ENCODE results near the gene GLRX5.

GLRX5 gene

DNA sequence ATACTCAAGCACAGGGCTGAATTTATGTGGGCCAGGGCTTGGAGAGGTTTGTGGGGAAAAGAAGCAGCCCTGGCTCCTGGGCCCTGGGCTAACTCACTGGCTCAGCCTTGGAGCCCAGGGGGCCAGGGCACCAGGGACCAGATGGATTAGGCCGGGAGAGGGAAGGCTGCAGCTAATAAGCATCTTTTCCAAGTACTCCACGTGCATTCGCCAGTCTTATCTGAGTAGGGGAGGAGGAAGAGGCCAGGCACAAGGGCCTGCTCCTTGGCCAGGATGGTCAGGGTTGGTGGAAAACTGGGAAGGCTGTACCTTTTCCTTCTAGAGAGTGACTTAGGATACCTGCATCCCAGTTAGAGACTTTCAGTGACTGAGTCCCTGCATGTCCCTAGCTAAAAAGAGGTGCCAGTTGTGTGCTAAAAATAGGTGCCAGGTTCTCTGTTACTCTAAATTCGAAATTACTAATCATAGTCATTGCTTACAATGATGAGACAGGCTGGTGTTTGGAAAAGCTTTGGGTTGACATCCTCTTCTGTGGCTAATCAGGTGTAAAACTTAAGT lies 1.3 kb downstream of the GLRX5 start:
- no peak for DNase-seq

DNA sequence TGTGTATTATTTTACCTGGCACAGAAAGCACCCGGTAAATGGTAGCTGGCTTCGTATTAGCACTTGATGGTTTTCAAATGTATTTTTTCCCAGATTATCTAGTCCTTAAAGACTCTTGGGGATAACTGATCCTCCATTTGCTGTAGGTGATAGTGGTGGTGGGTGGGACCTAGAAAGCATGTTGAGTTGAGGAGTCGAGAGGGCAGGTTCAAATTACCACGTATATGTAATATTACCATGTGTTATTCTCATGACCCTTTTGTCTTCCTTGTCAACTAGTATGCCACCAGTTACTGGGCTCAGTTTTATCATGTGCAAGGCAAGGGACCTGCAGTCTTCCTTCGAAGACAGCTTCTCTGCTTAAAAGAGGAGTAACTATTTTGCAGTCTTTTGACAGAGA lies 1.8 kb downstream of the GLRX5 start:
- DNase-seq = no peak

GRCh38 chr14:95537298-95538089 lies 2.6 kb downstream of the GLRX5 start:
- DNase-seq = no peak

DNA sequence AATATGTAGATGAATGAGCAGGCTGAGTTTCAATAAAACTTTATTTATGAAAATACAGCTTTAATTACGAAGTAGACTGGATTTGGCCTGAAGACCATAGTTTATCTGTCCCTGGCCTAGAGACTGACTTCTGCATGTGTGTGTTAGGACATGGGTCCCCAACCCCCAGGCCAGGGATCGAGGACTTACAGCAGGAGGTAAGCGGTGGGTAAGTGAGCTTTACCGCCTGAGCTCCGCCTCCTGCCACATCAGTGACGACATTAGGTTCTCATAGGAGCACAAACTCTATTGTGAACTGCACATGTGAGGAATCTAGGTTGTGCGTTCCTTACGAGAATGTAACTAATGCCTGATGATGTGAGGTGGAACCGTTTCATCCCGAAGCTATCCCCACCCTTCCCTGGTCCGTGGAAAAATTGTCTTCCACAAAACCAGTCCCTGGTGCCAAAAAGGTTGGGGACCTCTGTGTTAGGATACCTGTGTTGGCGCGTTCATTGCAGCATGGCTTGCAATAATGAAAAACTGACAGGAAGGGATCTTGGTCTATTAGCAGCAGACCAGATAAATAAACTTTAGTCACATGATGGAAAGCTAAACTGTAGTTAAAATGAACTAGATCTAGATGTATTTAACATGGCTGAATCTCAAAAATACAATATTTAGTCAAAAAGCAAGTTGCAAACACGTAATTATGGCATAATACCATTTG lies 4.1 kb downstream of the GLRX5 start:
- no peak for DNase-seq

GRCh38 chr14:95540236-95540855 lies 5.5 kb downstream of the GLRX5 start:
- DNase-seq = no peak

DNA sequence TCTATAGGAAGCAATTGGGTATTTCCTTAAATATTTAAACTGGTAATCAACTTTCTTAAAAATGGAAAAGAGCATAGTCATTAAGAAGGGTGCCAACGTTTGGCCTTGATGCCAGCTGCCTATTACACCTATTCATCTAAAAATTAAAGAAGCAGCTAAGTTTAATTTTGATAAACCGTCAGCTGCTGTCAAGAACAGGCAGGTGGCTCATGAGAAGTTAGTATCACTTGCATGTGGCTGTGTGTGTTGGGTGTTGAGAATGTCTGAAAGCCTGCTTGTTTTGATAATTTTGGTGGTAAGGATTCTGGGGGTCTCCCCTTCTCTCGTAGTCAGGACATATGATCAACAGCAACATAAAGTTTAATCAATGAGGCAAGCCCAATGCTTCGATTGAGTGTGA lies 6.5 kb downstream of the GLRX5 start:
- no peak for DNase-seq

DNA sequence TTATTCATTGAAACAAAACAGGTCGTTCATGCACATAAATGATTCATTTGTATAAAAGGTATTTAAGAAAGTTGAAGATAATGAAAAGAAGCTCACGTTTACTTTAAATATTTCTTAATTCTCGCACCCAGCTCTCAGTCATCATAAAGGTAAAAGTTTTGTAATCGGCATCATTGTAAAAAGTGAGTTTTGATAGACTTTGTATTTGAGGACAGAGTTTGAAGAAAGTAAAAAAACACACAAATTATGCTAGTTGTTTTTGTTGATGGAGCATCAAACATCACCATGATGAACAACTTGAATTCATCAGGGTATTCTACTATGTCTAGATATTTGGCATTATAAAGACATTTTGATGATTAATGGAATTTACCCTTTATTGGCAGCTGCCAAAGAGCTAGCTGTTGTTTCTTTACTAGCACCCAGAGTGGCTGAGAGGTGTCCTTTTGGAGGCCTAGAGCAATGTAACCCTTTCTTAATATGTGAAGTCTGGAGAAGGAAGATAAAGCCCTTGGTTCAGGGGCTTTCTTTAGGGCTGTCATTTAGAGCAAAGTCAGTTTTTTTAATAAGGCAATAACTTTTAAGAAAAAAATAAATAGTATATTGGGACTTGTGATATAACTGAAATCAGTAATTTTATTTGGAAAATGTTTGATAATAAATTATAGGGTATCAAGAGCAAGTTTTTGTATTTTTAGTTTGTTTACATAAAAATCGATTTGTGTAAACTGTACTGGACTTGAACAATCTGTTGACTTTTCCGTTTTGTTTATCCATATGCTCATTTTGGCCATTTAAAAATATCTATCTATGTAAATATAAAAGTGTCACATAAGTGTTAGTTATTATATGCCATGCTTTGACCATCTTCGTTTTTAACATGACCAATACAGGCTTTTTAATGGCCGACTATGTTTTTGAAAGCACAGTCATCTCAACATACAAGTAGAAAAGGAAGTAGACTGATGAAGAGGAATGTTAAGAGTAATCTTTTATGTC lies 7.4 kb downstream of the GLRX5 start:
- DNase-seq = no peak

GRCh38 chr14:95543021-95543420 lies 8.2 kb downstream of the GLRX5 start:
- no peak for DNase-seq

DNA sequence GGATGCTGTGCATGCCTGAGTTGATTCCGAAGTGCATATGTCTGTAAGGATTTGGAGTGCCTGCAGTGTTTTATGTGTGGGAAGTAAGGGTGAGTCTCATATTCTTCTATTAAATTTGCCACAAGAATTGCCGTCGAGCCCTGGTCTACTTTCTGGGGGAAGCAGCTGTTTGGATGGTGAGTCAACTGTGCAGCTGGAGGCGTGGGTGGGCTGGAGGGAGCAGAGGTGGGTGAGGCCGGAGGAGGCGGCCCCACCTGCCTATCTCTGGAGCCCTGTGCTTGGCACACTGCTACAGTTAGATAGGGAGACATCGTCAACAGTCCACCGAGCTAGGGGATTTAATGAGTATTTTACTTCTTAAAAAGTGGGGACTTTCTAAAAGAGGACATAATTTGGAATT lies 9.7 kb downstream of the GLRX5 start:
- no peak for DNase-seq

GRCh38 chr14:95545515-95546168 lies 10.8 kb downstream of the GLRX5 start:
- peak; percentile 83 for DNase-seq

DNA sequence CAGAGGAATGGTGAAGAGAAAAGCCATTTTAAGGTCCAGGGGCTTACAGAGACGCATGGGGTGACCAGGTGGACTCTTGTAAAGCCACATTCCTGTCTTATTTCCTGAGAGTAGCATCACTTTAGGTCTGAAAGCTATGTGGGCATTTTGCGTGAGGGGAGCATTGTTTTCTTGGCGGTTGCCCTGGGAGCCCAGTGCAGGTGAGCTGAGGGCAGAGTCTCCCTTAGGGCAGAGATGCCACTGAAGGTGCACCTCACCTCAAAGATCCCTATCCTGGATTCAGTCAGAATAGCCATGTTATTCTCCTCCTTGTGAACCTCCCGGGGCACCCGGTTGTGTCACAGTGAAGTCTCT lies 12.4 kb downstream of the GLRX5 start:
- DNase-seq = no peak

DNA sequence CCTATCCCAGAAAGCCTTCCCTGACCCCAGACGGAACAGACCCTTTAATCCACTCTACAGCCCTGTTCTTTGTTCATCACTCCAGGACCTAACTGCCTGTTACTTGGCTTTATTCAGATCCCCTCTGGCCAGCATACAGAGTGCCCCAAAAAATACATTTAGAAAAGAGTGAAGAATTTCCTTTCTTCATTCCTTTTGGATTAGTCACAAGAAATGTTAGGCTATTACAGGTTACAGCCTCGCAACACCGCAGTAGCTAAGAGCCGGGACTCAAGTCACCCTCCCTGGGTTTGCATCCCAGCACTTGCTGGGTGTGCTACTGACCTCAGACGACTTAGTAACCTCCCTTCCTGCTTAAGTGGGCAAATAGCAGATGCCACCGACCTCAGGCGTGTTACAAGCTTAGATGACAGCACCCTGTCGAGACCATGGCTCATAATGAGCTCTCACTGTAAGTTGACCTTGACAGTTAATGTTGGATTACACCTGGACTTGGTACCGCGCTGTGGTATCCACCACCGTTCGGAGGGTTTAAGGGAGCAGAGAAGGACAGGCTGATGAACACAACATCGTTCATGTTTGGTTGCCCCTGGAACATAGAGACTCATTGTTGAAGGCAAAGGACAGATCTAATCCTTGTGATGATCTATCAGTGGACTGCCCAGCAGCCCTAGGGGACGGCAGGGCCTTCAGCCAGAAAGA lies 12.9 kb downstream of the GLRX5 start:
- peak; percentile 42 for DNase-seq

DNA sequence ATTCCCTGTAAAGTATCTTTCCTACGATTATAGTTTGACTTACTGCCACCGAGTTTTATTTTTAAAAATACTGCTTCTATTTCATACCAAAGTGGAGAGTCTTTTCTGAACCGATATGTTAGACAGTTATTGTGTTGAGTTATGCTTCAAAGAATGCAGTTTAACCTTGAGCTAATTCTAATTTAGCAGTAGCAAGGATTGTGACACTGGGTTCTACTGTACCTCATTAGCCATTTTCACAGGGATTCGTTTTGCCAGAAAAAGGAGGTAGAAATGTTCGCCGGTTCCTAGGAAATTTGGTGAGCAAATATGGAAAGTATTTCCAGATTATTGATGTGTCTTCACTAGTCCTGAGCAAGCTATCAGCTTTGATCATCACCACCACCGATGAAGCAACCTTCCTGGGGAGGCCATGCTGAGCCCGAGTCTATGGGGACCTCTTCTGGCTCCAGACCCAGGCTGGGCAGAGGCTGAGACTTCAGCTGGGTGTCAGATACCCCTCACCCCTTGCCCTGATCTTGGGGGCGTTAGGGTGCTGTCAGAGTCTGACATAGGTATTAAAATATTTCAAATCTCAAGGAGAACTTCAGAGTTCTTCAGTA lies 13.6 kb downstream of the GLRX5 start:
- no peak for DNase-seq

GRCh38 chr14:95549656-95550585 lies 15.1 kb downstream of the GLRX5 start:
- no peak for DNase-seq

DNA sequence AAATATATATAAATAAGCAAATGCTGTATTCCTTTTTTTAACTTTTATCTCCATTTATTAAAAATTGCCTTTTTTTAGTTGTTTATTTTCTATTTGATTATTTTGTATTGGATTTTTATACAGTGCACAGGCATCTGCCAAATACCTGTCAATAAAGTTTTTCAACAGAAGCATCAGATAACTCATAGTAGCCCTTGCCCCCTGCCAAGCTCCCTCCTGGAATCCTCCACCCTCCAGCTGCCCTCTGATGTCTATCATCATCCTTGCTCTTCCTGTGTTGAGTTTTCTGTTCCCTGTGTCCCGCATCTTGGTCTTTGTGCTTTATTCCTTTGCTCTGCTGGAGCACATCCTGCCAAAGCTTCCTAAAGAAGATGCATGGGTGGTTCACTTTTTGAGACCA lies 16.6 kb downstream of the GLRX5 start:
- no peak for DNase-seq

GRCh38 chr14:95553141-95553540 lies 18.3 kb downstream of the GLRX5 start:
- DNase-seq = no peak

DNA sequence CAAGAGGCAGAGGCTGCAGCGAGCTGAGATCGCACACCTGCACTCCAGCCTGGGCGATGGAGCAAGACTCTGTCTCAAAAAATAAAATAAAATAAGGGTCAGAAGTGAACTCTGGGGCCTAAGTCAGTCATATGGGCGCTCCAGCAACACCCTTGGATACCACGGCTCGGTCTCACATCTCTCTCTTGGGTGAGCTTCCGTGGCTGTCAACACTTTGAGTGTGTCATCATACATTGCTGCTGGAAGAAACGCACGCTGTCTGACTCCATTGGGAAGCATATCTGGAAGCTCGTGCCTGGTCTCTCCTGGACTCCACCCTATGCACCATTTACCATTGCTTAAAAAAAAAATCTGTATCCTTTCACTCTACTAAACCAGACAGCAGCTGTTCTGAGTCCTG lies 20.2 kb downstream of the GLRX5 start:
- DNase-seq = no peak

- no peak for DNase-seq
Observed at GRCh38 chr14:95557291-95557690, 22.4 kb downstream of the GLRX5 start.

DNA sequence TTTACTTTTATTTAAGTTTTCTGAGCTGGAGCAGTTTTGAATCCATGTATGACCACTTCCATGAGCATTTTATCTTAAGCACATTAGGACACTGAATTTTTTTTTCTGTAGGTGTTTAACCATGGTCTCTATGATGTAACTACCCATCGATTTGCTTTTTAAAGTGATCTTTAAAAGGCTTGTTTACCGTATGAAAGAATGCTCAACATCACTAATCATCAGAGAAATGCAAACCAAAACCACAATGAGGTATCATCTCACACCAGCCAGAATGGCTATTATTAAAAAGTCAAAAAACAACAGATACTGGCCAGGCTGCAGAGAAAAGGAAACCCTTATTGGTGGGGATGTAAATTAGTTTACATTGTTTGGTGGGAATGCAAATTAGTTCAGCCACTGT lies 23.0 kb downstream of the GLRX5 start:
- no peak for DNase-seq

DNA sequence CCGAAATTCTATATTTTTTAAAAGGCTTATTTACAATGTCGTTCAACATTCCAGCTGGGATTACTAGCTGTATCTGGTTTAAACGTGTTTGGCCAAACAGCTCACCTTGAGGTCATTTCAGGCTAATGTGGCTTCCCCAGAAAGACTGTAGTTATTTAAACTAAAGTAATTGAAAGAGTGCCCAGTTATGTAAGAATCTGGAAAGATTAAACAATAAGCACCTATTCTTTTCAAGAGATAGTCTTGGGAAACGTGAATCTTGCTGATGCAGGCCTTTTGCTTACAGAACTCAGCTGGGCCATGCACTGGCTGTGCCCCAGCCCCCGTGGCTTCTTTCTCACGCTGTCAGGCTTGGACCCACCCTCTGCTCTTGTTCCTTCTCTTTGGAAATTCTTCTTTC lies 24.4 kb downstream of the GLRX5 start:
- no peak for DNase-seq
